ENCODE results near the gene KPNB1.

Gene KPNB1

GRCh38 chr17:47727704-47728036 is 78.0 kb downstream of the KPNB1 start:
- H3K79me2 ChIP-seq (ENCODE audit: insufficient read depth, low read length), result no peaks in the 10 kb centered on the region
- no peaks in the 10 kb centered on the region for H3K27me3 ChIP-seq (ENCODE audit: low read length)
- no peak overlapping the region for H3K4me2 ChIP-seq (ENCODE audit: low read depth, low read length, poor library complexity, severe bottlenecking)
- H3K36me3 ChIP-seq (ENCODE audit: low read length), result no peaks in the 10 kb centered on the region
- no peak overlapping the region for H3K27ac ChIP-seq (ENCODE audit: low read depth, low read length)
- H3K9me2 ChIP-seq (replicated peaks; ENCODE audit: insufficient read depth, low read length), result no peaks in the 10 kb centered on the region
- H3F3A ChIP-seq (ENCODE audit: insufficient read depth), result no peaks in the 10 kb centered on the region
- H4K20me1 ChIP-seq (ENCODE audit: low read depth, low read length), result no peaks in the 10 kb centered on the region
- TF ChIP-seq EZH2phosphoT487 (conservative IDR thresholded peaks at IDR 0.05; ENCODE audit: low read length) (no peak), CTCF (IDR thresholded peaks at IDR 0.05; ENCODE audit: insufficient read depth, low read length, poor library complexity, severe bottlenecking) (no peak)
- no peaks in the 10 kb centered on the region for H3K9me3 ChIP-seq (ENCODE audit: insufficient read depth, low read length)
- H2AFZ ChIP-seq (ENCODE audit: low read depth, low read length, severe bottlenecking), result no peak overlapping the region
- no peak overlapping the region for H3K9ac ChIP-seq (ENCODE audit: low read length)
- H3K4me3 ChIP-seq (ENCODE audit: insufficient read depth, low read length, poor library complexity, severe bottlenecking), result no peak overlapping the region

GRCh38 chr17:47728214-47728877 is 78.6 kb downstream of the KPNB1 start:
- H3K4me3 ChIP-seq (ENCODE audit: insufficient read depth, low read length, poor library complexity, severe bottlenecking), result no peak overlapping the region
- no peaks in the 10 kb centered on the region for H3K9me3 ChIP-seq (ENCODE audit: insufficient read depth, low read length)
- no peaks in the 10 kb centered on the region for H3F3A ChIP-seq (ENCODE audit: insufficient read depth)
- H3K9ac ChIP-seq (ENCODE audit: low read length), result no peak overlapping the region
- no peak for TF ChIP-seq CTCF (IDR thresholded peaks at IDR 0.05; ENCODE audit: insufficient read depth, low read length, poor library complexity, severe bottlenecking)
- TF ChIP-seq EZH2phosphoT487 (conservative IDR thresholded peaks at IDR 0.05; ENCODE audit: low read length), result no peak
- H2AFZ ChIP-seq (ENCODE audit: low read depth, low read length, severe bottlenecking), result no peak overlapping the region
- H3K9me2 ChIP-seq (replicated peaks; ENCODE audit: insufficient read depth, low read length), result no peaks in the 10 kb centered on the region
- H3K27me3 ChIP-seq (ENCODE audit: low read length), result no peaks in the 10 kb centered on the region
- H4K20me1 ChIP-seq (ENCODE audit: low read depth, low read length), result no peaks in the 10 kb centered on the region
- H3K27ac ChIP-seq (ENCODE audit: low read depth, low read length), result no peak overlapping the region
- no peaks in the 10 kb centered on the region for H3K79me2 ChIP-seq (ENCODE audit: insufficient read depth, low read length)
- H3K36me3 ChIP-seq (ENCODE audit: low read length), result no peaks in the 10 kb centered on the region
- no peak overlapping the region for H3K4me2 ChIP-seq (ENCODE audit: low read depth, low read length, poor library complexity, severe bottlenecking)

- Histone ChIP-seq H3K27ac (ENCODE audit: low read depth, low read length) (no peak overlapping the region), H3K4me3 (ENCODE audit: insufficient read depth, low read length, poor library complexity, severe bottlenecking) (no peak overlapping the region), H3F3A (ENCODE audit: insufficient read depth) (no peaks in the 10 kb centered on the region), H3K9me3 (ENCODE audit: insufficient read depth, low read length) (no peaks in the 10 kb centered on the region), H2AFZ (ENCODE audit: low read depth, low read length, severe bottlenecking) (no peak overlapping the region), H3K9ac (ENCODE audit: low read length) (no peak overlapping the region), H3K27me3 (ENCODE audit: low read length) (no peaks in the 10 kb centered on the region), H3K4me2 (ENCODE audit: low read depth, low read length, poor library complexity, severe bottlenecking) (no peak overlapping the region), H4K20me1 (ENCODE audit: low read depth, low read length) (no peaks in the 10 kb centered on the region), H3K79me2 (ENCODE audit: insufficient read depth, low read length) (no peaks in the 10 kb centered on the region), H3K36me3 (ENCODE audit: low read length) (no peaks in the 10 kb centered on the region), H3K9me2 (replicated peaks; ENCODE audit: insufficient read depth, low read length) (no peaks in the 10 kb centered on the region)
- TF ChIP-seq CTCF (IDR thresholded peaks at IDR 0.05; ENCODE audit: insufficient read depth, low read length, poor library complexity, severe bottlenecking) (no peak), EZH2phosphoT487 (conservative IDR thresholded peaks at IDR 0.05; ENCODE audit: low read length) (no peak)
These were observed 79.8 kb downstream of the KPNB1 start for GRCh38 chr17:47729476-47729875.

Measured in SU-DHL-6 (cell line).